ENCODE results near the gene PRDM7.

The PRDM7 gene

DNA sequence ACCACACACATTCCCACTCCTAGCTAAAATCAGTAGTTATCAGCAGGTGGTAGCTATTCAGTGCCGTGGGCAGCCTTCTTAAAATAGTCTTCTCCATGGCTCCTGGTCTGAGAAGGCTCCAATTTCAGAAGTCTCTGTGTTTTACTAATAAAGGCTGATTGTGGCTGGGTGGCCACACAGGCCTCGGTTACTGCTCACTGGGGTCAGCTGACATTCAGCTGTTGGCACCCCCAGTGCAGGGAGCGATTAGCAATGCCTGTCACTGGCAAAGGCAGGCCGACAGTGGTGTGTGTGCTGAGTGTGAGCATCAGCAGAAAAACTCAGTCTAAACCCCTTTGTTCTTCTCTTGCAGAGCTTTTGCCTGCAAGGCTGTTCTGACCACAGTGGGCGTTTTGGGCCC, 41.2 kb downstream of the PRDM7 start:
- DNase-seq (ENCODE audit: low spot score), result no peak

DNA sequence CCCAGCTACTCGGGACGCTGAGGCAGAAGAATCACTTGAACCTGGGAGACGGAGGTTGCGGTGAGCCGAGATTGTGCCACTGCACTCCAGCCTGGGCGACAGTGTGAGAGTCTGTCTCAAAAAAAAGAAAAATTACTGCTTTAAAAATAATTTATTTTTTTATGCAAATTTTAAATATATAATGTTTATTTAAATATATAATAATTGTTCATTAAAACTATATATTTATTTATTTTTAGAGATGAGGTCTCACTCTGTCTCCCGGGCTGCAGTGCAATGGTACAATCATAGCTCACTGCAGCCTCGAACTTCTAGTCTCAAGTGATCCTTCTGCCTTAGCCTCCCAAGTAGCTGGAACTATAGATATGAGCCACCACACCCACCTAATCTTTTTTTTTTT, 42.6 kb downstream of the PRDM7 start:
- DNase-seq (ENCODE audit: low spot score), result no peak

DNA sequence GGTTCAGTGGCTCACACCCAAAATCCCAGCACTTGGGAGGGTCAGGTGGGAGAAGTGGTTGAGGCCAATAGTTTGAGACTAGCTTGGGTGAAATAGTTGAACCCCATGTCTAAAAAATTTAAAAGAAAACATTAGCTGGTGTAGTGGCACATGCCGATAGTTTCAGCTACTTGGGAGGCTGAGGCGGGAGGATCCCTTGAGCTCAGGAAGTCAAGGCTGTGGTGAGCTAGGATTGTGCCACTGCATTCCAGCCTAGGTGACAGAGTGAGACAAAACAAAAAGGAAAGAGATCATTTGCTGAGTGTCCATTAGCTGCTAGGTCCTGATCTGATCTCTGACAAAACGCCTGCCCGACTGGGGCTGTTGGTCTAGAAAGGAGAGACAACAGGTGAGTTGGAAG, 43.7 kb downstream of the PRDM7 start:
- DNase-seq (ENCODE audit: low spot score), result no peak

DNA sequence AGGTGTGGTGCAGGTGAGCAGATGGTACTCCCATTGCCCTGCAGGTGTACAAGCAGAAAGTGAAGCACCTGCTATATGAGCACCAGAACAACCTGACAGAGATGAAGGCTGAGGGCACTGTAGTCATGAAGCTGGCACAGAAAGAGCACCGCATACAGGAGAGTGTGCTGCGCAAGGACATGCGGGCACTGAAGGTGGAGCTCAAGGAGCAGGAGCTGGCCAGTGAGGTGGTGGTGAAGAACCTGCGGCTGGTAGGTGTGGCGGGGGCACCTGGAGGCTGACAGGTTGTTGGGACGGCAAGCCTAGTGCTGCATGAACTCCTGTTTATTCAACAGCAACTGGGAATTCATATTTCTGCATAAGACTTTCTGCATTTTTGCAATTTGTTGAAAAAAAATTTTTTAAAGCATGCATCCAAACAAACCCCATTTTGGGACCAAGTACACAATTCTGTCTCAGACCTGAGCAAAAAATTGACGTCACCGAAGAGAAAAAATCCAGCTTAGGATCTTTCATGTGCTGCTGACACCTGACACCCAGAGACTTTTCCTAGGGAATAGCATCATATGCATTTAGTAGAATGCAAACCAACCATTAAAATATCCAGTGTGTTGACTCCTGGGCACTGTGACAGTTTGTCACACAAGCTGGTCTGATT, 44.3 kb downstream of the PRDM7 start:
- no peak for DNase-seq (ENCODE audit: low spot score)

GRCh38 chr16:90031931-90032673, 45.0 kb downstream of the PRDM7 start:
- no peak for DNase-seq (ENCODE audit: low spot score)

GRCh38 chr16:90031186-90031930, 45.8 kb downstream of the PRDM7 start:
- DNase-seq (ENCODE audit: low spot score), result no peak

GRCh38 chr16:90028985-90029384, 48.1 kb downstream of the PRDM7 start:
- no peak for DNase-seq (ENCODE audit: low spot score)

DNA sequence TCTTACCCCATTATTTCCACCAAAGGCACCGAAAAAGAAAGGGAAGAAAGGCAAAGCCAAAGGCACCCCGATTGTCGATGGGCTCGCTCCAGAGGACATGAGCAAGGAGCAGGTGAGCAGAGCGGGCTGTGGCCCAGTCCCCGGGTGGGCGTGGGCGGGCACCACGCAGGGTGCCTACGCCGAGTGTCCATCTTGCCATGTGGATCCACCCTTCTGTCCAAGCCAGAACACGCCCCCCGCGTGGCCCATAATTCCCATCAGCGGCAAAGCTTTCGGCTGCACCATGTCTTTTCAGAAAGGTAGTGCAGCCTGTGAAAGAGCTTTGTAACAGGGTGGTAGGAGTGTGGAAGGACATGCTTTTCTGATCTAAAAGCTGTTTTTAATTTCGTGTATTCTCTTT, 49.5 kb downstream of the PRDM7 start:
- no peak for DNase-seq (ENCODE audit: low spot score)

GRCh38 chr16:90026135-90026534, 51.0 kb downstream of the PRDM7 start:
- no peak for DNase-seq (ENCODE audit: low spot score)

DNA sequence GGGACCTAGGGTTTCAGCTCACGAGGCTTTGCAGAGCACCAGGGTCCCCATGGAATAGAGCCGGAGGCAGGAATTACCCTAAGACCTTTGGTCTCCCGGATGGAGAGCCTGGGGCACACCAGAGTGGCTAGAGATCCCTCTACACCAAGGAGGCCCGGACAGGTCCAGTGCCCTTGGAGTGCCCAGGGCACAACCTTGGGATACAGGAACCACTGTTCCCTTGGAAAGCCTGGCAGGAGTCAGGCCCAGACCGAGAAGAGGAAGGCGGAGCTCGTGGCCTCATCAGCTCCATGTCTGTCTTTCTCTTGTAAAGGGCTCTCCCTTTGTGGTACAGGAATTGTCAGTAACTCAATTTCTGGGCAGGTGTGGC, 54.1 kb downstream of the PRDM7 start:
- DNase-seq (ENCODE audit: low spot score), result no peak

DNA sequence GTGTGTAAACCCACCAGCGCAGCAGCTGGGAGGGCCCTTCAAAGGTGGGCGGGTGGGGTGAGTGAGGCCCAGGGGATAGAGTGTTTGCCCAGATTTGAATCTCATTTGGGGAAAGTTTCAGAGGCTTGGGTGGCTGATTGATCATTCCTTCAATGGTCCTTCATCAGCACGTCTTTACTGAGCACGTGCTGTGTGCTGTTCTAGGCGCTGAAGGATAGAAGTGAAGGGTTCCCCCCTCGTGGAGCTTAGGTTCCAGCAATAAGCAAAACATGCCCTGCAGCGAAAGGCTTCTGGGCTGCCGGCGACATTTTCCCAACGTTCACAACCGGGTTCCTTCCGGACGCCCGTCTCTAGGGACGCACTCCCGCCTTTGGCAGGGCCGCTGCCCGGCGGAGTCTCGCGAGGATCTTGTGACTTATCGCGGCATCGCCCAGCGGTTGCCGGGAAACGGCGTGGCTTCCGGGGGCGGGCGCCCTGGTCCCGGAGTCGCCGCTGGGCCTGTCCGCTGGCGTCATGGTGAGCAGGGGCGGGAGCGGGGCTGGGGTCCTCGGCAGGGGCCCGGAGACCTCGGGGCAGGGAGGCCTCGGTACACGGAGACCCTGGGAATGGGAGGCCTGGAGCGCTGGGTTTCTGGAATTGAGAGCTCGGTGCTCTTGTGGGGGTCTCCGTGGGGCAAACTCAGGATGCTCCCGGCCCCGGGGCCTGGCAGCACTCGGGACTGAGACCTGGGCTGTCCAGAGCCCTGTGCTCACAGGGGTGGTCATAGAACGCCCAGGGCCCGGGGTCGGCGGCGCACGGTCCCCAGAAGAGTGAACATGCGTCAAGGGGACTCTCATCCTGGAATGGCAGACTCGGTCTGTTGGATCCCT, 54.7 kb downstream of the PRDM7 start:
- peak; percentile 91 for DNase-seq (ENCODE audit: low spot score)

DNA sequence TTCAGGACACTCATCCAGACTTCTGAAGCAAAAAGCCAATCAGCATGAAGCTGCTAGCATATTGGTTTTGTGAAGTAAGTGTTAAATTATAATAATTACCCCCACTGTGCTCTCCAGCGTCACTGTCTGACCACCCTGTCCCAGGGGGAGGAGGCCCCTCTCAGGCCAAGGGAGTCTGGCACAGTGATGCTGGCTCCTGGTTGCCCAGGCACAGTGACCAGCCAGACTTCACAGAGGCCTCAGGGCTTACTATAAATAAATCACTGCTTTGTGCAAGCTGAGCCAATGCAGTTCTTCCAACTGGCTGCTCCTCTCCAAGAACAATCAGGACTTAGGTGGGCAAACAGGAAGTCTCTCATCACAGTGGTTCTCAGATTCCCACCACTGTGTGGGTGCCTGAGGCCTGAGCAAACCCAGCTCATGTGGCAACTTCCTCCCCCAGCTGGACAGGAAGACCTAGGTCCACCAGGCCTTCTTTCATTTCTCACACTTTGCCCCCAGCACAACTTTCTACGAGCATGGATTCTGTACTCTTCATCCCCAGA, 56.2 kb downstream of the PRDM7 start:
- peak; percentile 68 for DNase-seq (ENCODE audit: low spot score)

GRCh38 chr16:90020260-90020837, 56.8 kb downstream of the PRDM7 start:
- no peak for DNase-seq (ENCODE audit: low spot score)

GRCh38 chr16:90019543-90020259, 57.4 kb downstream of the PRDM7 start:
- no peak for DNase-seq (ENCODE audit: low spot score)

GRCh38 chr16:90018652-90019542, 58.2 kb downstream of the PRDM7 start, which contains the start of gene DBNDD1:
Gene DBNDD1 (minus strand): TSS chr16:90019456. CDS start chr16:90019341, 115 bp downstream.
- no peak for DNase-seq (ENCODE audit: low spot score)

DNA sequence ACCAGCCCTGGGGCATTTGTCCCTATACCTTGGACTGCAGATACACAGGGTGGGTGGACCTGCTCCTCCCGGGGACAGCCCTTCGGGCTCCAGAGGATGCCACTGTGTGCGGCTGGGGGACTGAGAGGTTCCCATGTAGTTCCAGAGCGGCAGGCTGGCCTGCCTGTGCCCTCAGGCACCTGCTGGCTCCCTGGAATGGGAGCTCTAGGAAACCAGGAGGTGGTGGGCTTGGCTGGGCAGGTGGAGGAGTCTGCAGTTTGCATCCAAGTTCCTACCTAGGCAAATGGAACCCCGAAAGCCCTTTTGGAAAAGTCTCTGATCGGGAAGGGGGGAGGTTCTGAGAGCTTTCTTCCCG, 58.9 kb downstream of the PRDM7 start:
- DNase-seq (ENCODE audit: low spot score), result no peak

- DNase-seq (ENCODE audit: low spot score), result no peak
These were observed 60.7 kb downstream of the PRDM7 start for GRCh38 chr16:90016339-90016950.

- no peak for DNase-seq (ENCODE audit: low spot score)
These were observed 61.4 kb downstream of the PRDM7 start for GRCh38 chr16:90015586-90016338.

All from Ammon's horn (tissue), 1 donor.